Gastrocnemius medialis (tissue), 4 donors: ENCODE results near the gene ADD2.

Experiments used
- POLR2A ChIP-seq, 2 donors: fragments of 450-650 bp; IDR thresholded peaks; one replicate each; pipeline ENCODE4 v1.6.1; 2017; ENCODE audit warnings: antibody characterized with exemption in 2 of 2, mild to moderate bottlenecking in 2 of 2, moderate library complexity in 2 of 2
- TF ChIP-seq, protein P1 (sequence below), 5 experiments: fragments of 450-650 bp in 3 of 5; fragments of 200-600 bp in 2 of 5; sonication (generic) in 2 of 5; IDR thresholded peaks in 4 of 5; conservative IDR thresholded peaks in 1 of 5; 1 replicate in 4 of 5; 2 replicates in 1 of 5; pipeline ENCODE4 v1.5.1; 2016 to 2019; ENCODE audit warnings: antibody characterized with exemption in 5 of 5, mild to moderate bottlenecking in 3 of 5, moderate library complexity in 3 of 5

DNA sequence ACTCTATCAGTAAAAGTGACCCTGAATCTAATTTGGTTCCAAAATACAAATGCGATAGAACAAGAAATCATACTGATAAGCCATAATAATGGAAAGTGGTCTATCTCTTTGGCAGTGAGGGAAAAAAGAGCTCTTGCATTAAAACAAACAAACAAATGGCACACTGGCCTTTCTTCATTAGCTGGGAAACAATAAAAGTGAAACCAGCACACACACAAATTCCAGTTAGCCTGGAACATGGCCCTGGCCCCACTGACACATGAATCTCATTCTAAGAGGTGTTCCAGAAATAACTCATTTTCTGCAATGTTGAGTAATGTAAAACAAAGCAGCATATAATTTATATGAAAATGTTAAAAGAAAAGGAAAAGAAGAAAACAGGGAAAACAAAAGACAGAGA, 135.0 kb downstream of the ADD2 start:
- TF ChIP-seq POLR2A (IDR thresholded peaks at IDR 0.05) = no peak
- TF ChIP-seq, protein P1, sequence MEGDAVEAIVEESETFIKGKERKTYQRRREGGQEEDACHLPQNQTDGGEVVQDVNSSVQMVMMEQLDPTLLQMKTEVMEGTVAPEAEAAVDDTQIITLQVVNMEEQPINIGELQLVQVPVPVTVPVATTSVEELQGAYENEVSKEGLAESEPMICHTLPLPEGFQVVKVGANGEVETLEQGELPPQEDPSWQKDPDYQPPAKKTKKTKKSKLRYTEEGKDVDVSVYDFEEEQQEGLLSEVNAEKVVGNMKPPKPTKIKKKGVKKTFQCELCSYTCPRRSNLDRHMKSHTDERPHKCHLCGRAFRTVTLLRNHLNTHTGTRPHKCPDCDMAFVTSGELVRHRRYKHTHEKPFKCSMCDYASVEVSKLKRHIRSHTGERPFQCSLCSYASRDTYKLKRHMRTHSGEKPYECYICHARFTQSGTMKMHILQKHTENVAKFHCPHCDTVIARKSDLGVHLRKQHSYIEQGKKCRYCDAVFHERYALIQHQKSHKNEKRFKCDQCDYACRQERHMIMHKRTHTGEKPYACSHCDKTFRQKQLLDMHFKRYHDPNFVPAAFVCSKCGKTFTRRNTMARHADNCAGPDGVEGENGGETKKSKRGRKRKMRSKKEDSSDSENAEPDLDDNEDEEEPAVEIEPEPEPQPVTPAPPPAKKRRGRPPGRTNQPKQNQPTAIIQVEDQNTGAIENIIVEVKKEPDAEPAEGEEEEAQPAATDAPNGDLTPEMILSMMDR (IDR thresholded peaks at IDR 0.05 in 4 of 5, conservative IDR thresholded peaks at IDR 0.05 in 1 of 5) = no peak
